Embryonic facial prominence (tissue), 1 donor: ENCODE data around the gene RXFP4.

ENCODE experiments used
- DNase-seq: peaks from one replicate; pipeline ENCODE4 v3.0.0-alpha.2; 2016; ENCODE audit errors: extremely low spot score

RXFP4 gene

GRCh38 chr1:155931332-155932038 lies 10.0 kb upstream of the RXFP4 start:
- no peak for DNase-seq

DNA sequence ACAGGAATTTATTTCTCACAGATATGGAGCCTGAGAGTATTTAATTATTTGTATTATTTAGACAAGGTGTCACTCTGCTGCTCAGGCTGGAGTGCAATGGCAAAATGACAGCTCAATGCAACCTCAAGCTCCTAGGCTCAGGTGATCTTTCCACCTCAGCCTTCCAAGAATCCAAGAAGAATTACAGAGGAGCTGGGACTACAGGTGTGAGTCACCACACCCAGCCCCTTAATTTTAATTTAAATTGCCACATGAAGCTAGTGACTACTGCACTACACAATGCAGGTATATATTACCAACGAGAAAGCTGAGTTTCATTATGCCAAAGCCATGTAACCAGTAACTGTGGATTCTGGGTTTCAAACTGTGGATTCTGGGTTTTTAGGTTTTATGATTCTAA lies 9.4 kb upstream of the RXFP4 start:
- no peak for DNase-seq

DNA sequence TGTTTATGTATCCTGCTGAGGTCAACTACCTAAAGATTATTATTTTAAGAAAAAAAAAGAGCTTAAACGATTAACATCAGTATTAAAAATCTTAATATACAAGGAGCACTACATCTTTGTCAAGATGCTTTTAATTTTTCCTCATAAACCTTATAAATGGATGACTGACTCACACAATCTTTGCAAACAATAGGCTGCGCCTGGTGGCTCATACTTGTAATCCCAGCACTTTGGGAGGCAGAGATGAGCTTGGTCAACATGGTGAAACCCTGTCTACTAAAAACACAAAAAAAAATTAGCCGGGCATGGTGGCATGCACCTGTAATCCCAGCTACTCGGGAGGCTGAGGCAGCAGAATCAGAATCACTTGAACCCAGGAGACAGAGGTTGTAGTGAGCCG lies 9.0 kb upstream of the RXFP4 start:
- DNase-seq: no peak

DNA sequence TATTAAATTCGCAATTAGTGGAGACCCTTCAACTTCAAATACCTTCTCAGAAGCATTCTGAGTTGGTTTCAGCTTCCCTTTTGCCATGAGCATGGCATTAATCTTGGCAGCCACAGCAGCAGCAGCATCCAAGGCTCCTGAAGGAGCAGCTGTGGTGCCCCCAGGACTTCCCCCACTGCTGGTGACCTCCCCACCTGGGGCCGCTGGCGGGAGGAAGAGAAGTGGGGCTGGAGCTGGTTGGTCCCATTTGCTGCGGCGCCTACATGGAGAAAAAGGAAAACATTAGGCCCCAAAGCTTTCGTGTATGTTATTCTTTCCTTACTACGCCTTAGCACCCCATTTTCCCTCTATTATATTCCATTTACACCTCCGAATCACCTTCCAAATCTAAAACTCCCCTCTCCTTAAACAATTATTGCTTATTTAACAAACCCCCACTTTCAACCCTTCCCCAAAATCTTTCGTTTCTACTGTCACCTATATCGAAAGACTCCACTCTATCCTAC lies 7.8 kb upstream of the RXFP4 start:
- no peak for DNase-seq

DNA sequence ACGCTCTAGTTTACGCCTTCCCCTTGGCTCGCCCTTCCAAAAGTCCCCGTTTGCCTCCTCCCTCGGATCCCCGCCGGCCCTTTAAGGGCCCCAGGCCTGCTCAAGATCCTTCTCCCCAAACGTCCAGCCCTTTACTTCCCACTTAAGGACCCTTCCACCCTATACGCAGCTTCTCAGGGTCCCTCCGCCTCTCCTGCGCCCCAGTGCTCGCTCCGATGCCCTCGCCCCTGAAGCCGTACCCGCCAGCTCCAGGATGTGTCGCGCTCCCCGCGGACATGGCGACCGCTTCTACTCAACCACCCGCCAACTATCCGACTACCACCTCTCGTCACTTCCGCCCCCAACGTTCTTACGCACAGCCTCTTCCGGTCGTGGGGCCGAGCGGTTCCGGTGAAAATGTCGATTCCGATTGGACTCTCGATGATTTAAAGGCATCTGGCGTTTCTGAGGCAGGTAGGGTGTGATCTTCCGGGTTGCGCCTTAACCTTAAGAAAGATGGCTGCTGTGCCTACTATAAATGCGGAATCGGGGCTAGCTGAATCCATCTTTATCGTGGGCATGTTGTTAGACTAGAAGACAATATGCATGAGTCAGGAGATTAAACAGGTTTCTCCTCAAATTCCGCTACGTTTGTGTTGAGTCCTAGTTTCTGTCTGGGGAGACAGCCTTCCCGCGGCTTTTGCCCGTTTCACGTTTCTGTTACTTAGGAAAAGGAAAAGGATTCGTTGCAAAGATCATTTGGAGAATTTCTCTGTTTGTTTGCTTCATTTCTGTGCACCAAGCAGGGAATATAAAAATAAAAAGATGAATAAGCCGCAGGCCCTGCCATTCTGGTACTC lies 7.1 kb upstream of the RXFP4 start, which contains the start of gene KHDC4:
Gene KHDC4, minus strand, starts transcription at position 317 of the 839 bp plus-strand sequence. Its CDS starts 40 bp downstream, at position 277.
- DNase-seq: peak; percentile 98

DNA sequence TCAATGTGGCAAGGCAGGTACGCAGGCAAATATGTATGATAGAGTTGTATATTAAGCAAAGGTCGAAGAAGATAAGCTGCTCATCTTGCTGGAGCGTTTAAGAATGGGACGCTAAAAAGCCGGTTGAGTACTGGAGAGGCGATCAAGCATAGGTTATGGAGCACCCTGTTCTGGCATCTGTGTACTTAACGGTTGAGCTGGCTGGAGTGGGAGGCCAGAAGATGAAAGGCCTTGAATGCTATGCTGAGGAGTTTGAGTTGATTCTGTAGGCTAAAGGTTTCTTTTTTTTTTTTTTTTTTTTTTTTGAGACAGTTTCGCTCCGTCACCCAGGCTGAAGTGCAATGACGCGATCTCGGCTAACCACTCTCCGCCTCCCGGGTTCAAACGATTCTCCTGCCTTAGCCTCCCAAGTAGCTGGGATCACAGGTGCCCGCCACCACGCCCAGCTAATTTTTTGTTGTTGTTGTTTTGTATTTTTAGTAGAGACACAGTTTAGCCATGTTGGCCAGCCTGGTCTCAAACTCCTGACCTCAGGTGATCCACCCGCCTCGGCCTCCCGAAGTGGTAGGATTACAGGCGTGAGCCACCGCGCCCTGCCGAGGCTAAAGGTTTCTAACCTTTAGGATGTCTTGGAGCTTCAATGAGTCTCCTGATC lies 6.4 kb upstream of the RXFP4 start:
- DNase-seq: no peak

DNA sequence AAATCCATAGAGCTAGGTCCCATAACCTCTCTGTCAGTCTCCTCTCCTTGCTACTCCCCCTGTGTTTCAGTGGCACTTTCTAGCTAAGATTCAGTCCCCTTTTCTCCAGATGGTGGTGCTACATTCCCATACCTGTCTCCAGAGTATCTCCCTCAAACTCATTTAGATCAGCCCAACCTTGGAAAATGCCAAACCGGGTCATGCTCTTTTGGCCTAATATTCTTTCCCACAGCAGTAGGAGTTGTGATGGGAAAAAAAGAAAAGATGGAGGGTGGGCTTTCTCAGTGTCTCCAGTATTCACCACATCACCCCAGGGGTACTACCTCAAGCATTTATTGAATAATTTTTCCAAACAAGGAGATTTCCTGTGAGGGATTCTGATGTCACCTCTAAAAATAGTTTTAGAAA lies 3.2 kb upstream of the RXFP4 start:
- peak; percentile 42 for DNase-seq

- no peak for DNase-seq
Measured at GRCh38 chr1:155940482-155940992, 901 bp upstream of the RXFP4 start.

DNA sequence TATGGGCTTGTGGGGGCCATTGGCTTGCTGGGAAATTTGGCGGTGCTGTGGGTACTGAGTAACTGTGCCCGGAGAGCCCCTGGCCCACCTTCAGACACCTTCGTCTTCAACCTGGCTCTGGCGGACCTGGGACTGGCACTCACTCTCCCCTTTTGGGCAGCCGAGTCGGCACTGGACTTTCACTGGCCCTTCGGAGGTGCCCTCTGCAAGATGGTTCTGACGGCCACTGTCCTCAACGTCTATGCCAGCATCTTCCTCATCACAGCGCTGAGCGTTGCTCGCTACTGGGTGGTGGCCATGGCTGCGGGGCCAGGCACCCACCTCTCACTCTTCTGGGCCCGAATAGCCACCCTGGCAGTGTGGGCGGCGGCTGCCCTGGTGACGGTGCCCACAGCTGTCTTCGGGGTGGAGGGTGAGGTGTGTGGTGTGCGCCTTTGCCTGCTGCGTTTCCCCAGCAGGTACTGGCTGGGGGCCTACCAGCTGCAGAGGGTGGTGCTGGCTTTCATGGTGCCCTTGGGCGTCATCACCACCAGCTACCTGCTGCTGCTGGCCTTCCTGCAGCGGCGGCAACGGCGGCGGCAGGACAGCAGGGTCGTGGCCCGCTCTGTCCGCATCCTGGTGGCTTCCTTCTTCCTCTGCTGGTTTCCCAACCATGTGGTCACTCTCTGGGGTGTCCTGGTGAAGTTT lies 550 bp downstream of the RXFP4 start:
- no peak for DNase-seq

DNA sequence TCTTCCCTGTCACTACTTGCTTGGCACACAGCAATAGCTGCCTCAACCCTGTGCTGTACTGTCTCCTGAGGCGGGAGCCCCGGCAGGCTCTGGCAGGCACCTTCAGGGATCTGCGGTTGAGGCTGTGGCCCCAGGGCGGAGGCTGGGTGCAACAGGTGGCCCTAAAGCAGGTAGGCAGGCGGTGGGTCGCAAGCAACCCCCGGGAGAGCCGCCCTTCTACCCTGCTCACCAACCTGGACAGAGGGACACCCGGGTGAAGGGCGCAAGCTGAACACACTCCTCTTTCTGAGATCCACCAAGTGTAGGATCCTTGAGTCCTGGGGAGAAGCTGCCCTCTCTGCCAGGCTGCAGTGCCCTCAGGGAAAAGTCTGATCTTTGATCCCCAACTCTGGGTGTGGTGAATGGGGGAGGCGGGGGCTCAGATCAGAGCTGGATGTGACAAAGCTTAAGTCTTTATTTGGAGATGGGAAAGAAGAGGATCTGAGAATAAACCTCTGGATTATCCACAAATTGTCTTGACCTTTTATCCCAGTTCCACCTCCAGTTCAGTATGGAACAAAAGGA lies 1.2 kb downstream of the RXFP4 start:
- DNase-seq: no peak

DNA sequence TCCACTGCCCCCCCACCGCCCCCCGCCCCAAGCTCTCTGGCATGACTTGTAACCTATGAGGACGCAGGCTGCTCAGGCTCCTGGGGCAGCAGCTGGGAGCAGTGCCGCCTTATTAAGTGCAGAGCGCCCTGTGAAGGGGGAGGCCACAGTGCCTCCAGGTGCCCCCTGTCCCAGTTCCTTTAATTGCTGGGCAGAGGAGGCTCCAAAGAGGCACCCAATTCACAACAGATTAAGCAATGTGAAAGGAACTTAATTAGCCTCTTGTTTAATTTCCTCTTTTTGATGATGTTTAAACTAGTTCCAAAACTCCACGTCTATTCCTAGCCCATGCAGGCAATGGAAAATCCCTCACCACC lies 3.0 kb downstream of the RXFP4 start:
- no peak for DNase-seq

DNA sequence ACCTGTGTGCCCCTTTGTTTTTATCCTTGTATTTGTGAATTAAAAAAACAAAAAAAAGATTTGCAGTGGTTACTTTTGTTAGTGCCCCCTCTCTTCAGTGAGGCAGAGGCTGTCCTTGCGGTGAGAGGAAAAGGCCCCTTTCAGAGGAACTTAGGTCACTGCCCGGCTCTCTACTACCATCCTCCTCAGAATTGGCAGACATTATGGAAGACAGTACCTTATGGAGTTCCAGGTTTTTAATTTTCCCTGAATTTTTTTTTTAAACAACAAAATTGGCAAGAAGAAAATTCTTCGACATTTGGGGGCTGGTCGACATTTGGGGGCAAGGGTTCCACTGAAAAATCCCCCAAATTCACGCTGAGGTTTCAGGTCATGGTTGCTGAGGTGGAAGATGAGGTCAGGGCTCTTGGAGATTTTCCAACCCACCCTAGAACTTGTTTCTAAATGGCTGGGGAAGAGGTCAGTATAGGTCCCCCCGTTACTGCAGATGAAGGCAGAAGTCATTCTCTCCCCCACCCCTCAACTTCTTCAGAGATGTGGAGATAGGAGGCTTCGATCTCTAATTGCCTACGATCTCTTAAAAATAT lies 5.3 kb downstream of the RXFP4 start:
- no peak for DNase-seq

GRCh38 chr1:155947292-155947691 lies 5.9 kb downstream of the RXFP4 start:
- no peak for DNase-seq

DNA sequence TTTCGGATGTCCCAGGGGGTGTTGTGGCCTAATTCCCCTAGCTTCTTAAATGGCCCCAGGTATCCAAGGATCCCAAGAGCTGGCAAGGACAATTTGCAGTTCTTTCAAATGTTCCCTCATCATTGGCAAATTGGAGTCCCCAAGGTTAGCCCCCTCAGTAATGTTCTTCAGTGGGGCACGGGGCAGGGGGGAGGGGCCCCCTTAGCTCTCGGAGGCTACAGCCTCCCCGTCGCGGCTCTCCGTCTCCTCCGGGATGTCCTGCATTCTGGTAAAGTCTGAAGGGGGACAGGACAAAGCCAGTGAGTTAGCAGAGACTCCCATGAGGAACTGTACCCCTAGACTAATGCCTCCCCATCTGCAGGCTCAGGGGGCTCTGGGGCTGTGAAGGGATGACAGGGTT lies 6.3 kb downstream of the RXFP4 start:
- no peak for DNase-seq

- DNase-seq: no peak
Measured at GRCh38 chr1:155950829-155951228, 9.4 kb downstream of the RXFP4 start.

DNA sequence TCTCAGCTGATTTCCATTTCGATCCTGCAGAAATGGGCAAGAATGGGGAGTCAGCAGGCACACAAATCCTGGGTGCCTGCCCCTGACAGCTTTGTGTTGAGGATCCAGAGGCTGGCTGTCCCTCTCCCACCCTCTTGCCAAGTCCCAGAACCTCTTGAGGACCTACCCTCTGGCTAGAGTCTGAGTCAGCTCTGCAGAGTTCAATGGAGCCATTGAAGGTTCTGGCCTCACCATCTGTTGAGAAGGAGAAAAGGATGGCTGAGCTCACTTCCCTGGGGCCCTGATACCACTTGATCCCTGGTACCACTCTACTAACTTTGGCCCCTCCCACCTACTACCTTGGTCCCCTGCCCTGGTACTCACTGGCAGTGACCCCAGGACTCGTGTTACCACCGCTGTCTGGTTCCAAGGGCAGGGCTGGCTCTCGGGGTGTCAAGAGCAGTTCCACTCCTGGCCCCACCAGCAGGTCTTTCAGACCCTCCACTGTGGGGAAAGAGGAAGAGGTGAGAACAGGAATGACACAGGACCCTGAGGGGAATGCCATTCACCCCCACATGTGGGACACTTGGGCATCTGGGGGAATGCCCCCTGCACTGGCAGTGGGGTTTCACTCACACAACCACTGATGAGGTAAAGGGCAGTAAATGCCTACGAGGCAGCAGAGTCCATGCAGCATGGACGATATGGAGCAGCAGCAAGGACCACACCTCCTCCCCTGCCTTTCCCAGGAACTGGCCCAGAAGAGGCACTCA lies 10.5 kb downstream of the RXFP4 start:
- DNase-seq: no peak

- DNase-seq: no peak
Measured at GRCh38 chr1:155952505-155952890, 11.1 kb downstream of the RXFP4 start.

DNA sequence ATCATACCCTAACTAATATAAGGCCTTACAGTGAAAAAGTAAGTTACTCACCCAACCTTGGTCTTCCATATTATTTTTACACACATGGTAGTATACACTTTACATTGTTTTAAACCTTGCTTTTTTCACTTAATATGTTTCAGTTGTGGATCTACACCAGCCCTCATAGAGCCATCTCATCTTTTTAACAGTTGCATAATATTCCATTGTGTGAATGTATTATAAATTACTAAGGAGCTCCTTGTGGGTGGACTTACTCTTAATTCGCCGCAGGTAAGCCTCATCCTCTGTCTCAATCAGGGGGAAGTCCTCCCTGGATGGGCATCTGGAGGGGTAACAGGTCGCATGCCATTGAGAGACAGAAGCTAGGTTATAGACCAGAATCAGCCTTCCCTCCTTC lies 13.2 kb downstream of the RXFP4 start:
- no peak for DNase-seq

DNA sequence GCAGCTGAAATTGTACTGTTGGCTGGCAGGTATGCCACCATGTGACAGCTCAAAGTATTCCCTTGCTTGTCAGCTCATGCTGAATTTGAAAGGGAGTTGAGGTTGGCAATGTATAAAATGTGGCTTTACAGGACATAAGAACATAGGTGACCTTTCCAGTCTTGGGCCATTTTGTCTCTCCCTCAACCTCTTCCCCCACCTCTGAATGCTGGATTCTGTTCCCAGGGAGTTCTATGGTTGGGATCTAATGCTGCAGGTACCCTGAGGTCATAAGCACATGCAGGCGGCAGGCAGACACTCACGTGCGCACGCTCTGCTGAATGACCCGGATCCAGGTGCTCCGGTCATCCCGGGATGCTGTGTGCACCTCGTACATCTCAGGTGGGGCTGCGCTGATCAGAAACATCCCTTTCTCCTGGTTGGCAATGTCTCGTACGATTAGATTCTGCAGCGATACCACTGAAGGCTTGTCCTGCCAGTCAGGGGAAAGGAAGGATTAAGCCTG lies 16.0 kb downstream of the RXFP4 start:
- DNase-seq: no peak
